Measurements from ENCODE around the gene TGFBR3.

TGFBR3 gene

DNA sequence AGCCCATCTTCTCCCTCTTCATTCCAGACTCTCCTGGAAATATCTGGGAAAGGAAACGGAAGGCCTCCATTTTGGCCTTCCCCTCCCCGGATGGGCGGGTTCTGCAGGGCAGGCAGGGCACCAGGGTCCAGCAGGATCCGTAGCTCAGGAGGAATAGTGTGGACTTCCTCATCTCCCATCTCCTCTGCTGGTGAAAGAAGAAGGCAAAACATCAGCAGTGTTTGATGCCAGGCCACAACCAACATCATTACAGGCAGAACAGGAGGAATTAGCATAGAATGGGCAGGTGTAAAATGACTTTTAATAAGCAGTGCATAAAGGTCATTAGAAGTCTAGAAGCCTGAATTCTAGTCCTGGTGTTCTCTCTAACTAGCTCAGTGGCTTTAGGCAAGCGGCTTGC, 165.9 kb downstream of the TGFBR3 start:
- H3K4me1 ChIP-seq (ENCODE audit: control insufficient read depth, insufficient read depth, low read depth, low read length): no peaks in the 10 kb centered on the region
- no peak overlapping the region for H2BK15ac ChIP-seq (ENCODE audit: low read depth, poor library complexity, severe bottlenecking)
- no peak overlapping the region for H3K14ac ChIP-seq (ENCODE audit: low read length in 2 of 2)
- 87% methylated on average over 5 of the region's 5 CpGs for WGBS
- no peak overlapping the region for H3K9ac ChIP-seq (ENCODE audit: low read length)
- H2BK12ac ChIP-seq (ENCODE audit: low read length in 2 of 2): peak overlapping the region in 1 of 2 experiments; percentile 60
- no peak overlapping the region for H2BK5ac ChIP-seq (ENCODE audit: low read depth, low read length, poor library complexity, severe bottlenecking)
- H4K8ac ChIP-seq (ENCODE audit: low read length): no peak overlapping the region
- no peak overlapping the region for H2BK120ac ChIP-seq (ENCODE audit: low read depth, low read length)
- H3K27me3 ChIP-seq (ENCODE audit: control insufficient read depth in 1 of 2, insufficient read depth in 1 of 2, low read length in 2 of 2): no peaks in the 10 kb centered on the region
- DNase-seq: no peak
- H3K9me3 ChIP-seq (ENCODE audit: control insufficient read depth, low read length): no peaks in the 10 kb centered on the region
- no peak overlapping the region for H4K91ac ChIP-seq (ENCODE audit: low read length)
- no peak overlapping the region for H3K23ac ChIP-seq (ENCODE audit: low read length in 2 of 2)
- H3K36me3 ChIP-seq (ENCODE audit: control insufficient read depth in 1 of 2, insufficient read depth in 2 of 2, low read depth in 1 of 2, low read length in 2 of 2): peaks cover 17 to 100% of the 10 kb centered on the region in 2 experiments
- no peak overlapping the region for H3K4ac ChIP-seq (ENCODE audit: low read depth in 1 of 2, low read length in 2 of 2)
- H2AFZ ChIP-seq (ENCODE audit: low read depth, low read length): no peak overlapping the region
- no peak overlapping the region for H2AK5ac ChIP-seq (ENCODE audit: low read length, severe bottlenecking)
- H3K4me2 ChIP-seq (ENCODE audit: low read length, poor library complexity, severe bottlenecking): no peak overlapping the region
- no peak overlapping the region for H3K27ac ChIP-seq (ENCODE audit: low read length, poor library complexity, severe bottlenecking)
- H3K18ac ChIP-seq (ENCODE audit: low read depth in 1 of 2, low read length in 2 of 2): no peak overlapping the region
- peaks cover 1% of the 10 kb centered on the region for H3K79me1 ChIP-seq (replicated peaks; ENCODE audit: low read length, poor library complexity, severe bottlenecking)
- H3K4me3 ChIP-seq (ENCODE audit: insufficient read depth in 1 of 2, low read depth in 1 of 2, low read length in 2 of 2): no peak overlapping the region

DNA sequence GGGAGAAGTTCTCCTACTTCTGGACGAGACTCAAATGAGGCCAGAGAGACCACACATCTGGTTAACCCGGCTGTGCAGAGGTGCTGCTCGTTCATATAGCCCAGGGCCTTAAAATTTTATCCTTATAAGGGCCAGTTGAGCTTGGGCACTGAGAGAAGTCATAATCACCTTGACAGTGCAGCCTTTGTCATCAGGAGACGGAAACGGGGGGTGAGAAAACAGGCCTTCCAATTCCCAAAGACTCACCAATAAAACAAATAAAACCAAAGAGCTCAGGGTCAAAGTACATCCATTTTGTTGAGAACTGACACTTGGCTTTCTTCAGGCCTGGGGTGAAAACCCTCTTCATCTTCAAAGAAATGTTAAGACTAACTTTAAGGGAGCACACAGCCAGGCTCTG, 167.1 kb downstream of the TGFBR3 start:
- Histone ChIP-seq H3K9ac (ENCODE audit: low read length) (no peak overlapping the region), H2BK15ac (ENCODE audit: low read depth, poor library complexity, severe bottlenecking) (no peak overlapping the region), H2BK120ac (ENCODE audit: low read depth, low read length) (no peak overlapping the region), H3K18ac (ENCODE audit: low read depth in 1 of 2, low read length in 2 of 2) (no peak overlapping the region), H3K4me3 (ENCODE audit: insufficient read depth in 1 of 2, low read depth in 1 of 2, low read length in 2 of 2) (no peak overlapping the region), H2BK5ac (ENCODE audit: low read depth, low read length, poor library complexity, severe bottlenecking) (no peak overlapping the region), H3K23ac (ENCODE audit: low read length in 2 of 2) (no peak overlapping the region), H3K79me1 (replicated peaks; ENCODE audit: low read length, poor library complexity, severe bottlenecking) (no peaks in the 10 kb centered on the region), H4K8ac (ENCODE audit: low read length) (no peak overlapping the region), H2AFZ (ENCODE audit: low read depth, low read length) (no peak overlapping the region), H4K91ac (ENCODE audit: low read length) (no peak overlapping the region), H3K14ac (ENCODE audit: low read length in 2 of 2) (no peak overlapping the region), H2BK12ac (ENCODE audit: low read length in 2 of 2) (no peak overlapping the region), H3K4ac (ENCODE audit: low read depth in 1 of 2, low read length in 2 of 2) (no peak overlapping the region), H3K36me3 (ENCODE audit: control insufficient read depth in 1 of 2, insufficient read depth in 2 of 2, low read depth in 1 of 2, low read length in 2 of 2) (peaks cover 17 to 100% of the 10 kb centered on the region in 2 experiments), H2AK5ac (ENCODE audit: low read length, severe bottlenecking) (no peak overlapping the region), H3K27ac (ENCODE audit: low read length, poor library complexity, severe bottlenecking) (no peak overlapping the region), H3K4me1 (ENCODE audit: control insufficient read depth, insufficient read depth, low read depth, low read length) (no peaks in the 10 kb centered on the region), H3K4me2 (ENCODE audit: low read length, poor library complexity, severe bottlenecking) (no peak overlapping the region), H3K9me3 (ENCODE audit: control insufficient read depth, low read length) (no peaks in the 10 kb centered on the region), H3K27me3 (ENCODE audit: control insufficient read depth in 1 of 2, insufficient read depth in 1 of 2, low read length in 2 of 2) (no peaks in the 10 kb centered on the region)
- no peak for DNase-seq
- WGBS: 96% methylated on average over 5 of the region's 5 CpGs

DNA sequence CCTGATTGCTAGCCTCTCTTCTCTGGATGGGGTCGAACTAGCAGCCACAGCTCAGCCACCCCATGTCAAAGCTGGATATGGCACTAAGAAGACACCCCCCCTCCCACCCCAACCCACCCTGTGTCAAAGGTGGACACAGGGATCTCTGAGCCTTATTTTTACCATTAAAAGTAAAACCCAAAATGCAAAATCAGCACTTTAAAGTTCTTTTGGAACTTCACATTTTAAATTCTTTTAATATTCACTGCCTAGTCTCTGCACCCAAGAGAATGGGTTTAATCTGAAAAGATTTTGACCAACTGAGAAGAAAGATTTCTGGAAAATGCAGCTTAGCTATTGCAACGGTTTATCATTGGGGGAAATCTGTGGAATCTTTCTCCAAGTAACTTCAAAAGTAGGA, 167.6 kb downstream of the TGFBR3 start:
- Histone ChIP-seq H3K27me3 (ENCODE audit: control insufficient read depth in 1 of 2, insufficient read depth in 1 of 2, low read length in 2 of 2) (no peaks in the 10 kb centered on the region), H2AK5ac (ENCODE audit: low read length, severe bottlenecking) (no peak overlapping the region), H3K14ac (ENCODE audit: low read length in 2 of 2) (no peak overlapping the region), H3K4ac (ENCODE audit: low read depth in 1 of 2, low read length in 2 of 2) (no peak overlapping the region), H2BK15ac (ENCODE audit: low read depth, poor library complexity, severe bottlenecking) (no peak overlapping the region), H3K4me1 (ENCODE audit: control insufficient read depth, insufficient read depth, low read depth, low read length) (no peaks in the 10 kb centered on the region), H3K18ac (ENCODE audit: low read depth in 1 of 2, low read length in 2 of 2) (no peak overlapping the region), H2BK5ac (ENCODE audit: low read depth, low read length, poor library complexity, severe bottlenecking) (no peak overlapping the region), H2BK12ac (ENCODE audit: low read length in 2 of 2) (no peak overlapping the region), H3K36me3 (ENCODE audit: control insufficient read depth in 1 of 2, insufficient read depth in 2 of 2, low read depth in 1 of 2, low read length in 2 of 2) (peaks cover 17 to 99% of the 10 kb centered on the region in 2 experiments), H2AFZ (ENCODE audit: low read depth, low read length) (no peak overlapping the region), H3K23ac (ENCODE audit: low read length in 2 of 2) (no peak overlapping the region), H3K4me3 (ENCODE audit: insufficient read depth in 1 of 2, low read depth in 1 of 2, low read length in 2 of 2) (no peak overlapping the region), H3K9me3 (ENCODE audit: control insufficient read depth, low read length) (no peaks in the 10 kb centered on the region), H3K27ac (ENCODE audit: low read length, poor library complexity, severe bottlenecking) (no peak overlapping the region), H3K79me1 (replicated peaks; ENCODE audit: low read length, poor library complexity, severe bottlenecking) (no peaks in the 10 kb centered on the region), H4K8ac (ENCODE audit: low read length) (no peak overlapping the region), H2BK120ac (ENCODE audit: low read depth, low read length) (no peak overlapping the region), H4K91ac (ENCODE audit: low read length) (no peak overlapping the region), H3K9ac (ENCODE audit: low read length) (no peak overlapping the region), H3K4me2 (ENCODE audit: low read length, poor library complexity, severe bottlenecking) (no peak overlapping the region)
- no peak for DNase-seq
- 94% methylated on average over 2 of the region's 2 CpGs for WGBS

DNA sequence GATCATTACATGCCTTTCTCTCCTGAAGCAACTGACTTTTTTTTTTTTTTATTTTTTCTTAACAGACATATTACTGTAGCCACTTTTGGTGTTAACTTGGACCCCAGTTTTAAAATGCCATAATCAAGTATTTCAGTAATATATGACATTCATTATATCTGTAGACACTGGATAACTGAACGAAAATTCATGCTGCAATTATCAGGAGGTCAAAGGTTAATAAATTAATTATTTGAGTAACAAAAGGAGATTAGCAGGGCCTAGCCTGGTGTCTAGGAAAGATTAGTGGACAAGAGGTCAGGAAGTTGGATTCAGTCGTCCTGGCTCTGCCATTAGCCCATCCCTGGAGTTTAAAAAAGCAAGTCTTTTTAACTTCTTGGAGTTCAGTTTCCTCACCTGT, 168.1 kb downstream of the TGFBR3 start:
- WGBS: 75% methylated on average over 2 of the region's 2 CpGs
- H2AFZ ChIP-seq (ENCODE audit: low read depth, low read length): no peak overlapping the region
- H2BK15ac ChIP-seq (ENCODE audit: low read depth, poor library complexity, severe bottlenecking): no peak overlapping the region
- peaks cover 17 to 99% of the 10 kb centered on the region in 2 experiments for H3K36me3 ChIP-seq (ENCODE audit: control insufficient read depth in 1 of 2, insufficient read depth in 2 of 2, low read depth in 1 of 2, low read length in 2 of 2)
- no peak overlapping the region for H4K91ac ChIP-seq (ENCODE audit: low read length)
- no peak overlapping the region for H3K23ac ChIP-seq (ENCODE audit: low read length in 2 of 2)
- H2BK120ac ChIP-seq (ENCODE audit: low read depth, low read length): no peak overlapping the region
- H3K9me3 ChIP-seq (ENCODE audit: control insufficient read depth, low read length): no peaks in the 10 kb centered on the region
- no peak overlapping the region for H3K4me2 ChIP-seq (ENCODE audit: low read length, poor library complexity, severe bottlenecking)
- H2BK12ac ChIP-seq (ENCODE audit: low read length in 2 of 2): no peak overlapping the region
- no peak overlapping the region for H3K27ac ChIP-seq (ENCODE audit: low read length, poor library complexity, severe bottlenecking)
- H3K9ac ChIP-seq (ENCODE audit: low read length): no peak overlapping the region
- H3K4me1 ChIP-seq (ENCODE audit: control insufficient read depth, insufficient read depth, low read depth, low read length): peaks cover 2% of the 10 kb centered on the region
- H2BK5ac ChIP-seq (ENCODE audit: low read depth, low read length, poor library complexity, severe bottlenecking): no peak overlapping the region
- H3K79me1 ChIP-seq (replicated peaks; ENCODE audit: low read length, poor library complexity, severe bottlenecking): no peaks in the 10 kb centered on the region
- H2AK5ac ChIP-seq (ENCODE audit: low read length, severe bottlenecking): no peak overlapping the region
- no peaks in the 10 kb centered on the region for H3K27me3 ChIP-seq (ENCODE audit: control insufficient read depth in 1 of 2, insufficient read depth in 1 of 2, low read length in 2 of 2)
- DNase-seq: no peak
- H3K14ac ChIP-seq (ENCODE audit: low read length in 2 of 2): no peak overlapping the region
- H4K8ac ChIP-seq (ENCODE audit: low read length): no peak overlapping the region
- no peak overlapping the region for H3K4me3 ChIP-seq (ENCODE audit: insufficient read depth in 1 of 2, low read depth in 1 of 2, low read length in 2 of 2)
- H3K4ac ChIP-seq (ENCODE audit: low read depth in 1 of 2, low read length in 2 of 2): no peak overlapping the region
- H3K18ac ChIP-seq (ENCODE audit: low read depth in 1 of 2, low read length in 2 of 2): no peak overlapping the region

All from mesenchymal stem cell (in vitro differentiated cells and primary cell).